Endodermal cell (in vitro differentiated cells): ENCODE measurements around the gene PHLPP1. TPM values are rescaled to one million over a fixed set of nuclear protein-coding genes. Genes with fewer than 3 reads are reported as not detected.

Source experiments
- DNase-seq: peaks from one replicate; pipeline ENCODE4 v3.0.0-alpha.2; 2017
- H3K27ac ChIP-seq: 2 replicates; pipeline ENCODE4 v1.5.1; 2013; ENCODE audit warnings: mild to moderate bottlenecking, low read depth, low read length, moderate library complexity
- H3K27me3 ChIP-seq: 2 replicates; pipeline ENCODE4 v1.6.1; 2013; ENCODE audit warnings: mild to moderate bottlenecking, low read length, moderate library complexity; ENCODE audit not compliant: insufficient read depth, control insufficient read depth, poor library complexity, severe bottlenecking
- H3K36me3 ChIP-seq: 2 replicates; pipeline ENCODE4 v1.7.0; 2013; ENCODE audit warnings: mild to moderate bottlenecking, low read length, moderate library complexity; ENCODE audit not compliant: control insufficient read depth, insufficient read depth
- H3K4me1 ChIP-seq: one replicate; pipeline ENCODE4 v1.7.0; 2013; ENCODE audit warnings: low read length; ENCODE audit not compliant: control insufficient read depth, insufficient read depth
- H3K4me3 ChIP-seq: 2 replicates; pipeline ENCODE4 v1.5.1; 2013; ENCODE audit warnings: mild to moderate bottlenecking, low read length, moderate library complexity
- H3K9ac ChIP-seq: 2 replicates; pipeline ENCODE4 v1.6.1; 2013; ENCODE audit warnings: mild to moderate bottlenecking, low read length, moderate library complexity; ENCODE audit not compliant: poor library complexity, severe bottlenecking; ENCODE audit errors: extremely low read depth
- H3K9me3 ChIP-seq: 2 replicates; pipeline ENCODE4 v1.6.1; 2013; ENCODE audit warnings: mild to moderate bottlenecking, low read length, moderate library complexity; ENCODE audit not compliant: control insufficient read depth
- H3K27ac Mint-ChIP-seq: 2 replicates; pipeline ENCODE4 v1.8.0; 2020; ENCODE audit warnings: mixed read lengths
- H3K27me3 Mint-ChIP-seq: 2 replicates; pipeline ENCODE4 v1.8.0; 2021; ENCODE audit warnings: mild to moderate bottlenecking, mixed read lengths; ENCODE audit not compliant: insufficient read depth
- H3K36me3 Mint-ChIP-seq: 2 replicates; pipeline ENCODE4 v1.8.0; 2020; ENCODE audit warnings: low read depth, mixed read lengths
- H3K4me1 Mint-ChIP-seq: 2 replicates; pipeline ENCODE4 v1.8.0; 2020; ENCODE audit warnings: mixed read lengths
- H3K4me3 Mint-ChIP-seq: 2 replicates; pipeline ENCODE4 v1.8.0; 2020; ENCODE audit warnings: mild to moderate bottlenecking, moderate library complexity, mixed read lengths
- H3K9me3 Mint-ChIP-seq: 2 replicates; pipeline ENCODE4 v1.8.0; 2020; ENCODE audit warnings: mild to moderate bottlenecking, mixed read lengths
- WGBS, 2 experiments: methylation state at CpG; one replicate each; pipeline versions ENCODE4 v1.1.5 to v1.1.7; 2013; ENCODE audit warnings: missing lambda C conversion rate in 2 of 2, mixed read lengths in 1 of 2; ENCODE audit not compliant: insufficient coverage in 1 of 2, insufficient read length in 1 of 2; 5-methylcytosine and 5-hydroxymethylcytosine counted together
- total RNA-seq, 2 donors: library from RNA; stranded (reverse); fragmentation: NEBNext Ultra II Directional in 1 of 2; extraction: Animal tissue kit (Norgen Biotek cat#: 25700) in 1 of 2; gene quantifications; 2 replicates in 1 of 2; 3 replicates in 1 of 2; pipeline ENCODE4 v1.2.1, GENCODE V29; 2021
- TF ChIP-seq, protein P1 (sequence below): fragments of 200-600 bp; sonication (generic); conservative IDR thresholded peaks from 2 replicates; pipeline ENCODE4 v1.5.0; 2021; ENCODE audit warnings: antibody characterized with exemption, mild to moderate bottlenecking

The PHLPP1 gene
- total RNA-seq, 2 donors from 2014 or later: 19.8 to 28.1 TPM

DNA sequence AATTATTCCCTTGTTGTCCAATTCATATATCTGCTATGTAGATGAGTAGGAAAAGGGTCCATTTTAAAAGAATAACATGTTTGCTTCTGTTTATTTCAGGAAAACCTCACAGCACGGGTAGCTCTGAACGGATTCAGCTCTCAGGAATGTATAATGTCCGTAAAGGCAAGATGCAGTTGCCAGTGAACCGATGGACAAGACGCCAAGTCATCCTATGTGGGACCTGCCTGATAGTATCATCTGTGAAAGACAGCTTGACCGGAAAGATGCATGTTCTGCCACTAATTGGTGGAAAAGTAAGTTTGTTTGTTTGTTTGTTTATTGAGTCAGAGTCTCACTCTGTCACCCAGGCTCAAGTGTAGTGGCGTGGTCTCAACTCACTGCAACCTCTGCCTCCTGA, 114.6 kb downstream of the PHLPP1 start:
- Mint-ChIP-seq H3K4me3 (no peak overlapping the region), H3K4me1 (peaks cover 18% of the 10 kb centered on the region), H3K9me3 (no peaks in the 10 kb centered on the region), H3K27me3 (no peaks in the 10 kb centered on the region), H3K36me3 (peaks cover 10% of the 10 kb centered on the region), H3K27ac (no peak overlapping the region)
- Histone ChIP-seq H3K4me1 (no peaks in the 10 kb centered on the region), H3K9me3 (no peaks in the 10 kb centered on the region), H3K27me3 (no peaks in the 10 kb centered on the region), H3K4me3 (no peak overlapping the region), H3K27ac (no peak overlapping the region), H3K36me3 (peaks cover 4% of the 10 kb centered on the region), H3K9ac (no peak overlapping the region)
- WGBS, 2 experiments: 93 to 98% methylated on average over 6 to 7 of the region's 7 CpGs
- TF ChIP-seq, protein P1, sequence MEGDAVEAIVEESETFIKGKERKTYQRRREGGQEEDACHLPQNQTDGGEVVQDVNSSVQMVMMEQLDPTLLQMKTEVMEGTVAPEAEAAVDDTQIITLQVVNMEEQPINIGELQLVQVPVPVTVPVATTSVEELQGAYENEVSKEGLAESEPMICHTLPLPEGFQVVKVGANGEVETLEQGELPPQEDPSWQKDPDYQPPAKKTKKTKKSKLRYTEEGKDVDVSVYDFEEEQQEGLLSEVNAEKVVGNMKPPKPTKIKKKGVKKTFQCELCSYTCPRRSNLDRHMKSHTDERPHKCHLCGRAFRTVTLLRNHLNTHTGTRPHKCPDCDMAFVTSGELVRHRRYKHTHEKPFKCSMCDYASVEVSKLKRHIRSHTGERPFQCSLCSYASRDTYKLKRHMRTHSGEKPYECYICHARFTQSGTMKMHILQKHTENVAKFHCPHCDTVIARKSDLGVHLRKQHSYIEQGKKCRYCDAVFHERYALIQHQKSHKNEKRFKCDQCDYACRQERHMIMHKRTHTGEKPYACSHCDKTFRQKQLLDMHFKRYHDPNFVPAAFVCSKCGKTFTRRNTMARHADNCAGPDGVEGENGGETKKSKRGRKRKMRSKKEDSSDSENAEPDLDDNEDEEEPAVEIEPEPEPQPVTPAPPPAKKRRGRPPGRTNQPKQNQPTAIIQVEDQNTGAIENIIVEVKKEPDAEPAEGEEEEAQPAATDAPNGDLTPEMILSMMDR: no peak
- DNase-seq: no peak

DNA sequence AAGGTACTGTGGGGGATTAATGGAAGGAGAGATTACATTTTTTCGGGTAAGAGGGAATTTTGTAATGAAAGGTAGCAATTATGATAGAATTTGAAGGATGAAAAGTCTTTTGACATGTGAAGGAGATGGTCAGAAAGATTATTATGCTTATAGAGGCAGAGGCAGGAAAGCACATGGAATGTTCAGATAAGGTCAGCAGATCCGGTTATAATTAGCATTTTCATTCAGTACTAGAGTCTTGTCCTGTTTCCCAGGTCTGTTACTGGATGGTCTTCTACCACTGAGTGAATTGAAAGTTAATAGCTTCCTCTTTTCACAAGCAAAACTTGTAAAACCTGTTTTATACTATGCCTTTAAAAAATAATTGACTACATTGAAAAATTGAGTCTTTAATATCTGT, 116.9 kb downstream of the PHLPP1 start:
- H3K36me3 ChIP-seq: peaks cover 4% of the 10 kb centered on the region
- no peak overlapping the region for H3K4me3 Mint-ChIP-seq
- no peaks in the 10 kb centered on the region for H3K27me3 Mint-ChIP-seq
- WGBS, 2 experiments: 69 to 90% methylated on average over 1 to 2 of the region's 2 CpGs
- H3K36me3 Mint-ChIP-seq: peaks cover 14% of the 10 kb centered on the region
- TF ChIP-seq, protein P1: no peak
- DNase-seq: no peak
- H3K4me3 ChIP-seq: no peak overlapping the region
- H3K9me3 Mint-ChIP-seq: peaks cover 3% of the 10 kb centered on the region
- no peaks in the 10 kb centered on the region for H3K27me3 ChIP-seq
- no peaks in the 10 kb centered on the region for H3K4me1 ChIP-seq
- H3K27ac Mint-ChIP-seq: peak overlapping the region; percentile 1
- no peak overlapping the region for H3K9ac ChIP-seq
- no peaks in the 10 kb centered on the region for H3K9me3 ChIP-seq
- no peak overlapping the region for H3K27ac ChIP-seq
- H3K4me1 Mint-ChIP-seq: peaks cover 19% of the 10 kb centered on the region

DNA sequence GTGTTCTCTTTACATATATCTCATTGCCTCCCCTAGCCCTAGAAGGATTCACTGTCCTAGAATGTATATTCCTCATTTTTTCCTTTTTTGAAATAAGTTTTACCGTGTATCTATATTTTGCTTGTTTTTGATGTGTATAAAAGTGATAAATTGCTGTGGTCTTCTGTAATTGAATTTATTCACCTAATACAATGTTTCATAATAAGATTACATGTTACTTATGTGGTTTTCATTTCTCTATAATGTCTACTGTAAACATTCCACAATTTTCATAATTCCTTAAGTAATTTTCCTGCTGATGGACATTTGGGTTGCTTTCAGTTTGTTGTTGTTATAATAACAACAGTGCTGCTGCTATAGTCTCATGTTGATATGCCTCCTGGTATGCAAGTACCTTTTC, 118.2 kb downstream of the PHLPP1 start:
- peaks cover 3% of the 10 kb centered on the region for H3K9me3 Mint-ChIP-seq

More for the DNA sequence above, 118.2 kb downstream of the PHLPP1 start:
- Histone ChIP-seq H3K27ac (no peak overlapping the region), H3K4me3 (no peak overlapping the region), H3K4me1 (no peaks in the 10 kb centered on the region), H3K9me3 (no peaks in the 10 kb centered on the region), H3K27me3 (no peaks in the 10 kb centered on the region), H3K36me3 (peaks cover 4% of the 10 kb centered on the region), H3K9ac (no peak overlapping the region)
- no peak overlapping the region for H3K27ac Mint-ChIP-seq
- DNase-seq: no peak
- peaks cover 14% of the 10 kb centered on the region for H3K36me3 Mint-ChIP-seq
- TF ChIP-seq, protein P1: no peak
- no peak overlapping the region for H3K4me3 Mint-ChIP-seq
- H3K4me1 Mint-ChIP-seq: peaks cover 22% of the 10 kb centered on the region
- H3K27me3 Mint-ChIP-seq: no peaks in the 10 kb centered on the region
- WGBS, 2 experiments: no CpG with 5 or more reads among the region's 1 CpG
